Measurements from ENCODE around the gene SLC7A9. TPM values are rescaled to one million over a fixed set of nuclear protein-coding genes. Genes with fewer than 3 reads are reported as not detected.

Gene SLC7A9
- not detected in 2 replicates for total RNA-seq

DNA sequence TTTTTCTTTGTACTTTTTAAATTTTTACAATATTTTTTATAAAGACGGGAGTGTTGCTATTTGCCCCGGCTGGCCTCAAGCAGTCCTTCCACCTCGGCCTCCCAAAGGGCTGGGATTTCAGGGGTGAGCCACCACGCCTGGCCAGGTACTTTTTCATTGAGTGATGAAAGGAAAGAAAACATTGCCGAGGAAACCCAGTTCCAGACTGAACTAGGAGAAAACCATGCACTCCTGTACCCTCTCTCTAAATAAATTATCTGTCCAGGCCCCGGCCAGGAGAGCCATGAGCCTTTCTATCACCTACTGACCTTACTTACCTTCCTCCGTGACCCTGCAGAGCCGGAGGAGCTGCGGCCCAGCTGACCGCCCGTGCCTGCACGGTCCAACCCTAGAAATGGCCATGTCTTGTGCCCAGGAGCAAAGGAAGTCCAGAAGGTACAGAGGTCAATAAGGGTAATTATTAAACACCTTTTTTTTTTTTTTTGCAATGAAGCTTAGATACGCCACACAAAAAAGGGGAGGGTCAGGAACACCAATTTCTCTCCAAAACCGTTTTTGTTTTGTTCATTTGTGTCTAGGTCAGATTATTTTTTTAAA, at the start of gene SLC7A9:
Gene SLC7A9 (minus strand): TSS at position 399 of the 597 bp plus-strand sequence. CDS start 1,233 bp downstream, outside the sequence.

Small RNAs within 50 kb of the gene (small RNA-seq; reads per million reads assigned to genes)
- gene RN7SKP22 = not detected

Other genes starting within 250 kb of the SLC7A9 start
- gene ANKRD27, start 194.6 kb downstream of the SLC7A9 start, total RNA-seq = 46.9 and 48.2 TPM in 2 replicates
- gene RGS9BP, start 193.9 kb downstream of the SLC7A9 start, total RNA-seq = 0.13 and 0.22 TPM in 2 replicates
- 15.0 and 22.2 TPM in 2 replicates for gene NUDT19, start 177.9 kb downstream of the SLC7A9 start, total RNA-seq
- under 0.01 and 0.36 TPM in 2 replicates for gene TDRD12, start 150.0 kb downstream of the SLC7A9 start, total RNA-seq
- 19.9 and 28.2 TPM in 2 replicates for gene CEP89, start 102.2 kb upstream of the SLC7A9 start, total RNA-seq
- gene FAAP24, start 102.5 kb upstream of the SLC7A9 start, total RNA-seq = 3.6 and 4.8 TPM in 2 replicates
- gene RHPN2, start 195.1 kb upstream of the SLC7A9 start, total RNA-seq = 3.1 and 4.7 TPM in 2 replicates
- gene GPATCH1, start 211.4 kb upstream of the SLC7A9 start, total RNA-seq = 6.9 and 8.0 TPM in 2 replicates